HepG2 (cell line): ENCODE results near the gene RIPOR3. TPM values are rescaled to one million over a fixed set of nuclear protein-coding genes. Genes with fewer than 3 reads are reported as not detected.
A peak's percentile ranks its signal among the peaks of the same experiment; 100 is the strongest.

Source experiments
- AGO1 ChIP-seq: fragments of 200-400 bp; formaldehyde crosslinking; IDR thresholded peaks from 2 replicates; pipeline ENCODE4 v1.6.1; 2017; ENCODE audit warnings: mild to moderate bottlenecking, low read depth, low read length, moderate library complexity; ENCODE audit not compliant: poor library complexity, severe bottlenecking
- HDAC6 ChIP-seq: fragments of 200-600 bp; sonication (generic); IDR thresholded peaks from 2 replicates; pipeline ENCODE4 v1.7.0; 2017; ENCODE audit warnings: mild to moderate bottlenecking, antibody characterized with exemption, low read length, low read depth
- HOXA5 ChIP-seq: sonication (generic); formaldehyde crosslinking; IDR thresholded peaks from 2 replicates; pipeline ENCODE4 v1.4.0; 2020; ENCODE audit warnings: missing genetic modification reagents
- ISX ChIP-seq: sonication (generic); formaldehyde crosslinking; conservative IDR thresholded peaks from 2 replicates; pipeline ENCODE4 v1.5.0; 2020; ENCODE audit warnings: missing genetic modification reagents
- MTA1 ChIP-seq: sonication (generic); formaldehyde crosslinking; IDR thresholded peaks from 2 replicates; pipeline ENCODE4 v1.4.0; 2020; ENCODE audit warnings: missing genetic modification reagents, mild to moderate bottlenecking, borderline replicate concordance
- NONO ChIP-seq, 2 experiments: fragments of 450-650 bp in 1 of 2; sonication (generic) in 1 of 2; formaldehyde crosslinking in 1 of 2; IDR thresholded peaks in 1 of 2; conservative IDR thresholded peaks in 1 of 2; 2 replicates each; pipeline versions ENCODE4 v1.6.1 to v1.8.0; 2017 to 2022; ENCODE audit warnings: mild to moderate bottlenecking in 1 of 2, missing genetic modification reagents in 1 of 2, moderate library complexity in 1 of 2
- YEATS2 ChIP-seq: sonication (generic); formaldehyde crosslinking; IDR thresholded peaks from 2 replicates; pipeline ENCODE4 v1.4.0; 2020; ENCODE audit warnings: missing genetic modification reagents, borderline replicate concordance
- polyA plus RNA-seq, 8 experiments: library from polyadenylated mRNA; depleted of rRNA in 3 of 8; stranded (reverse) in 7 of 8; unstranded in 1 of 8; fragments of >200 nt; fragmentation: Illumina TruSeq in 4 of 8; extraction: Trizol in 4 of 8; gene quantifications; 2 replicates each; pipeline versions ENCODE4 v1.2.1 to v1.2.3, GENCODE V29; 2011 to 2016; ENCODE audit warnings: low read depth in 4 of 8, missing spikeins in 1 of 8, mixed read lengths in 1 of 8; ENCODE audit not compliant: insufficient read depth in 1 of 8
- total RNA-seq, 5 experiments: library from RNA; depleted of rRNA; stranded (reverse); fragments of >200 nt; fragmentation: Illumina TruSeq; extraction: Trizol; gene quantifications; 2 replicates each; pipeline ENCODE4 v1.2.3, GENCODE V29; 2016; ENCODE audit warnings: low read depth in 1 of 5
- TF ChIP-seq, protein P1 (sequence below): sonication (generic); formaldehyde crosslinking; IDR thresholded peaks from 2 replicates; pipeline ENCODE4 v1.4.0; 2020; ENCODE audit warnings: low read depth, missing genetic modification reagents
- TF ChIP-seq, protein P2 (sequence below): sonication (generic); formaldehyde crosslinking; IDR thresholded peaks from 2 replicates; pipeline ENCODE4 v1.5.0; 2020; ENCODE audit warnings: missing genetic modification reagents
- TF ChIP-seq, protein P3 (sequence below): sonication (generic); formaldehyde crosslinking; IDR thresholded peaks from 2 replicates; pipeline ENCODE4 v1.4.0; 2020; ENCODE audit warnings: missing genetic modification reagents
- TF ChIP-seq, protein P4 (sequence below): sonication (generic); formaldehyde crosslinking; IDR thresholded peaks from 2 replicates; pipeline ENCODE4 v1.4.0; 2020; ENCODE audit warnings: mild to moderate bottlenecking, missing genetic modification reagents
- TF ChIP-seq, protein P5 (sequence below): sonication (generic); formaldehyde crosslinking; IDR thresholded peaks from 2 replicates; pipeline ENCODE4 v1.5.0; 2020; ENCODE audit warnings: missing genetic modification reagents
- TF ChIP-seq, protein P6 (sequence below): sonication (generic); formaldehyde crosslinking; IDR thresholded peaks from 2 replicates; pipeline ENCODE4 v1.5.1; 2020; ENCODE audit warnings: mild to moderate bottlenecking, missing genetic modification reagents, moderate library complexity

RIPOR3 gene
- total and polyA plus RNA-seq, 2 of the 13 experiments (the other 11 are each of a cell fraction or from before 2014, with no cell fraction given) = 0.18 TPM; not detected in 1

DNA sequence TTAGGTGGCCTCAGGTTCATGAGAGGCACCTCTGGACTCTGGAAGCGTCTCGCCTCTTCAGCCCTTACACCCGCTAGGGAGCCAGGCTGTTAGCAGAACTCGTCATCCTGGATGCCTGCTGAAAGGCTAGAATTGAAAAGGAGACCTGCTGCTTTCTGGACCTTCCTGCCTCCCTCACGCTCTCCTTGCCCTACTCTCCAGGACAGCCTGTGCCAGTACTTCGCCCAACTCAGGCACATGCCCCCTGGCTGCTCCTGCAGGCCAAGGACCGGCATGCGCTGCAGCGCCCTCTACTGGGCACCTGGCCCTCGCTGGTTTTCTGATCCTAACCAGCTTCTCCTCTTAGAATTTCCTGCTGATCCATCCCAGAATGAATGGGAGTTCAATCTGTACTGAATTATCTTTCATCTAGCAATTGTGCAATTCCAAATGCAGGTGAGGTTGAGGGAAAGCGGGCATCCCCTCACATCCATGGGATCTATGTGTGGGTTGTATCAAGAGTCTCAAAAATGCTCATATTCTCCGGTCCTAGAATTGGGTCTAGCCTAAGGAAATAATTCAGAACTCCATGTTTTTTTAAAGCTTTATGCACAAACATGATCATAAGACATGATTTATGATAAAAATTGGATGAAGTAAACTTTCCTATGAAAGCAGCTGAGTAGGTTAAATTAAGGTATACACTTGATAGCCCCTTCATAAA is 103.2 kb downstream of the RIPOR3 start (continued):
- TF ChIP-seq, protein P1, sequence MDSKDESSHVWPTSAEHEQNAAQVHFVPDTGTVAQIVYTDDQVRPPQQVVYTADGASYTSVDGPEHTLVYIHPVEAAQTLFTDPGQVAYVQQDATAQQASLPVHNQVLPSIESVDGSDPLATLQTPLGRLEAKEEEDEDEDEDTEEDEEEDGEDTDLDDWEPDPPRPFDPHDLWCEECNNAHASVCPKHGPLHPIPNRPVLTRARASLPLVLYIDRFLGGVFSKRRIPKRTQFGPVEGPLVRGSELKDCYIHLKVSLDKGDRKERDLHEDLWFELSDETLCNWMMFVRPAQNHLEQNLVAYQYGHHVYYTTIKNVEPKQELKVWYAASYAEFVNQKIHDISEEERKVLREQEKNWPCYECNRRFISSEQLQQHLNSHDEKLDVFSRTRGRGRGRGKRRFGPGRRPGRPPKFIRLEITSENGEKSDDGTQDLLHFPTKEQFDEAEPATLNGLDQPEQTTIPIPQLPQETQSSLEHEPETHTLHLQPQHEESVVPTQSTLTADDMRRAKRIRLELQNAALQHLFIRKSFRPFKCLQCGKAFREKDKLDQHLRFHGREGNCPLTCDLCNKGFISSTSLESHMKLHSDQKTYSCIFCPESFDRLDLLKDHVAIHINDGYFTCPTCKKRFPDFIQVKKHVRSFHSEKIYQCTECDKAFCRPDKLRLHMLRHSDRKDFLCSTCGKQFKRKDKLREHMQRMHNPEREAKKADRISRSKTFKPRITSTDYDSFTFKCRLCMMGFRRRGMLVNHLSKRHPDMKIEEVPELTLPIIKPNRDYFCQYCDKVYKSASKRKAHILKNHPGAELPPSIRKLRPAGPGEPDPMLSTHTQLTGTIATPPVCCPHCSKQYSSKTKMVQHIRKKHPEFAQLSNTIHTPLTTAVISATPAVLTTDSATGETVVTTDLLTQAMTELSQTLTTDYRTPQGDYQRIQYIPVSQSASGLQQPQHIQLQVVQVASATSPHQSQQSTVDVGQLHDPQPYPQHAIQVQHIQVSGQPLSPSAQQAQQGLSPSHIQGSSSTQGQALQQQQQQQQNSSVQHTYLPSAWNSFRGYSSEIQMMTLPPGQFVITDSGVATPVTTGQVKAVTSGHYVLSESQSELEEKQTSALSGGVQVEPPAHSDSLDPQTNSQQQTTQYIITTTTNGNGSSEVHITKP (CRISPR knock-in tag) = no peak
- TF ChIP-seq, protein P2, sequence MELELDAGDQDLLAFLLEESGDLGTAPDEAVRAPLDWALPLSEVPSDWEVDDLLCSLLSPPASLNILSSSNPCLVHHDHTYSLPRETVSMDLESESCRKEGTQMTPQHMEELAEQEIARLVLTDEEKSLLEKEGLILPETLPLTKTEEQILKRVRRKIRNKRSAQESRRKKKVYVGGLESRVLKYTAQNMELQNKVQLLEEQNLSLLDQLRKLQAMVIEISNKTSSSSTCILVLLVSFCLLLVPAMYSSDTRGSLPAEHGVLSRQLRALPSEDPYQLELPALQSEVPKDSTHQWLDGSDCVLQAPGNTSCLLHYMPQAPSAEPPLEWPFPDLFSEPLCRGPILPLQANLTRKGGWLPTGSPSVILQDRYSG (CRISPR knock-in tag) = no peak
- TF ChIP-seq HDAC6 (no peak), NONO (IDR thresholded peaks at IDR 0.05) (no peak), NONO (CRISPR knock-in tag; conservative IDR thresholded peaks at IDR 0.05) (no peak), AGO1 (no peak), ISX (CRISPR knock-in tag) (no peak), HOXA5 (no peak), YEATS2 (CRISPR knock-in tag) (0 out of 2 replicates have a peak, but pooled peaks have one; percentile 36), MTA1 (CRISPR knock-in tag) (no peak)
- TF ChIP-seq, protein P3, sequence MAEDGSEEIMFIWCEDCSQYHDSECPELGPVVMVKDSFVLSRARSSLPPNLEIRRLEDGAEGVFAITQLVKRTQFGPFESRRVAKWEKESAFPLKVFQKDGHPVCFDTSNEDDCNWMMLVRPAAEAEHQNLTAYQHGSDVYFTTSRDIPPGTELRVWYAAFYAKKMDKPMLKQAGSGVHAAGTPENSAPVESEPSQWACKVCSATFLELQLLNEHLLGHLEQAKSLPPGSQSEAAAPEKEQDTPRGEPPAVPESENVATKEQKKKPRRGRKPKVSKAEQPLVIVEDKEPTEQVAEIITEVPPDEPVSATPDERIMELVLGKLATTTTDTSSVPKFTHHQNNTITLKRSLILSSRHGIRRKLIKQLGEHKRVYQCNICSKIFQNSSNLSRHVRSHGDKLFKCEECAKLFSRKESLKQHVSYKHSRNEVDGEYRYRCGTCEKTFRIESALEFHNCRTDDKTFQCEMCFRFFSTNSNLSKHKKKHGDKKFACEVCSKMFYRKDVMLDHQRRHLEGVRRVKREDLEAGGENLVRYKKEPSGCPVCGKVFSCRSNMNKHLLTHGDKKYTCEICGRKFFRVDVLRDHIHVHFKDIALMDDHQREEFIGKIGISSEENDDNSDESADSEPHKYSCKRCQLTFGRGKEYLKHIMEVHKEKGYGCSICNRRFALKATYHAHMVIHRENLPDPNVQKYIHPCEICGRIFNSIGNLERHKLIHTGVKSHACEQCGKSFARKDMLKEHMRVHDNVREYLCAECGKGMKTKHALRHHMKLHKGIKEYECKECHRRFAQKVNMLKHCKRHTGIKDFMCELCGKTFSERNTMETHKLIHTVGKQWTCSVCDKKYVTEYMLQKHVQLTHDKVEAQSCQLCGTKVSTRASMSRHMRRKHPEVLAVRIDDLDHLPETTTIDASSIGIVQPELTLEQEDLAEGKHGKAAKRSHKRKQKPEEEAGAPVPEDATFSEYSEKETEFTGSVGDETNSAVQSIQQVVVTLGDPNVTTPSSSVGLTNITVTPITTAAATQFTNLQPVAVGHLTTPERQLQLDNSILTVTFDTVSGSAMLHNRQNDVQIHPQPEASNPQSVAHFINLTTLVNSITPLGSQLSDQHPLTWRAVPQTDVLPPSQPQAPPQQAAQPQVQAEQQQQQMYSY (CRISPR knock-in tag) = no peak
- TF ChIP-seq, protein P4, sequence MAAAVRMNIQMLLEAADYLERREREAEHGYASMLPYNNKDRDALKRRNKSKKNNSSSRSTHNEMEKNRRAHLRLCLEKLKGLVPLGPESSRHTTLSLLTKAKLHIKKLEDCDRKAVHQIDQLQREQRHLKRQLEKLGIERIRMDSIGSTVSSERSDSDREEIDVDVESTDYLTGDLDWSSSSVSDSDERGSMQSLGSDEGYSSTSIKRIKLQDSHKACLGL (CRISPR knock-in tag) = no peak
- TF ChIP-seq, protein P5, sequence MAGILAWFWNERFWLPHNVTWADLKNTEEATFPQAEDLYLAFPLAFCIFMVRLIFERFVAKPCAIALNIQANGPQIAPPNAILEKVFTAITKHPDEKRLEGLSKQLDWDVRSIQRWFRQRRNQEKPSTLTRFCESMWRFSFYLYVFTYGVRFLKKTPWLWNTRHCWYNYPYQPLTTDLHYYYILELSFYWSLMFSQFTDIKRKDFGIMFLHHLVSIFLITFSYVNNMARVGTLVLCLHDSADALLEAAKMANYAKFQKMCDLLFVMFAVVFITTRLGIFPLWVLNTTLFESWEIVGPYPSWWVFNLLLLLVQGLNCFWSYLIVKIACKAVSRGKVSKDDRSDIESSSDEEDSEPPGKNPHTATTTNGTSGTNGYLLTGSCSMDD (CRISPR knock-in tag) = no peak
- TF ChIP-seq, protein P6, sequence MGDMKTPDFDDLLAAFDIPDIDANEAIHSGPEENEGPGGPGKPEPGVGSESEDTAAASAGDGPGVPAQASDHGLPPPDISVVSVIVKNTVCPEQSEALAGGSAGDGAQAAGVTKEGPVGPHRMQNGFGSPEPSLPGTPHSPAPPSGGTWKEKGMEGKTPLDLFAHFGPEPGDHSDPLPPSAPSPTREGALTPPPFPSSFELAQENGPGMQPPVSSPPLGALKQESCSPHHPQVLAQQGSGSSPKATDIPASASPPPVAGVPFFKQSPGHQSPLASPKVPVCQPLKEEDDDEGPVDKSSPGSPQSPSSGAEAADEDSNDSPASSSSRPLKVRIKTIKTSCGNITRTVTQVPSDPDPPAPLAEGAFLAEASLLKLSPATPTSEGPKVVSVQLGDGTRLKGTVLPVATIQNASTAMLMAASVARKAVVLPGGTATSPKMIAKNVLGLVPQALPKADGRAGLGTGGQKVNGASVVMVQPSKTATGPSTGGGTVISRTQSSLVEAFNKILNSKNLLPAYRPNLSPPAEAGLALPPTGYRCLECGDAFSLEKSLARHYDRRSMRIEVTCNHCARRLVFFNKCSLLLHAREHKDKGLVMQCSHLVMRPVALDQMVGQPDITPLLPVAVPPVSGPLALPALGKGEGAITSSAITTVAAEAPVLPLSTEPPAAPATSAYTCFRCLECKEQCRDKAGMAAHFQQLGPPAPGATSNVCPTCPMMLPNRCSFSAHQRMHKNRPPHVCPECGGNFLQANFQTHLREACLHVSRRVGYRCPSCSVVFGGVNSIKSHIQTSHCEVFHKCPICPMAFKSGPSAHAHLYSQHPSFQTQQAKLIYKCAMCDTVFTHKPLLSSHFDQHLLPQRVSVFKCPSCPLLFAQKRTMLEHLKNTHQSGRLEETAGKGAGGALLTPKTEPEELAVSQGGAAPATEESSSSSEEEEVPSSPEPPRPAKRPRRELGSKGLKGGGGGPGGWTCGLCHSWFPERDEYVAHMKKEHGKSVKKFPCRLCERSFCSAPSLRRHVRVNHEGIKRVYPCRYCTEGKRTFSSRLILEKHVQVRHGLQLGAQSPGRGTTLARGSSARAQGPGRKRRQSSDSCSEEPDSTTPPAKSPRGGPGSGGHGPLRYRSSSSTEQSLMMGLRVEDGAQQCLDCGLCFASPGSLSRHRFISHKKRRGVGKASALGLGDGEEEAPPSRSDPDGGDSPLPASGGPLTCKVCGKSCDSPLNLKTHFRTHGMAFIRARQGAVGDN (CRISPR knock-in tag) = peak; percentile 92
